Transverse colon (tissue), 4 donors: ENCODE data around the gene RBX1. TPM values are rescaled to one million over a fixed set of nuclear protein-coding genes. Genes with fewer than 3 reads are reported as not detected.

Experiments used
- DNase-seq: peaks from one replicate; pipeline ENCODE4 v3.0.0-alpha.2; 2019
- H3K27ac ChIP-seq, 4 donors: fragments of 200-600 bp; sonication (generic); 2 replicates each; pipeline ENCODE4 v1.5.1; 2016 to 2018; ENCODE audit warnings: inconsistent platforms in 4 of 4
- H3K27me3 ChIP-seq: fragments of 200-600 bp; sonication (generic); 2 replicates; pipeline ENCODE4 v1.5.1; 2017; ENCODE audit warnings: inconsistent platforms
- H3K36me3 ChIP-seq, 4 donors: fragments of 200-600 bp; sonication (generic); 2 replicates each; pipeline ENCODE4 v1.5.1; 2017 to 2019; ENCODE audit warnings: inconsistent platforms in 4 of 4
- H3K4me1 ChIP-seq, 4 donors: fragments of 200-600 bp; sonication (generic); 2 replicates each; pipeline ENCODE4 v1.5.1; 2017 to 2020; ENCODE audit warnings: inconsistent platforms in 4 of 4
- H3K4me3 ChIP-seq, 4 donors: fragments of 200-600 bp; sonication (generic); 1 replicate in 1 of 4; 2 replicates in 3 of 4; pipeline versions ENCODE4 v1.5.1 to v1.6.1; 2017 to 2019; ENCODE audit warnings: inconsistent platforms in 4 of 4
- H3K9me3 ChIP-seq, 2 donors: fragments of 200-600 bp; sonication (generic); 2 replicates each; pipeline ENCODE4 v1.5.1; 2017 to 2019; ENCODE audit warnings: inconsistent platforms in 2 of 2
- CTCF ChIP-seq, 5 experiments: fragments of 200-600 bp in 3 of 5; fragments of 450-650 bp in 2 of 5; sonication (generic) in 3 of 5; IDR thresholded peaks; 1 replicate in 2 of 5; 2 replicates in 3 of 5; pipeline ENCODE4 v1.5.1; 2016 to 2017; ENCODE audit warnings: antibody characterized with exemption in 5 of 5, inconsistent platforms in 3 of 5, mild to moderate bottlenecking in 2 of 5, moderate library complexity in 1 of 5
- EP300 ChIP-seq: sonication (generic); formaldehyde crosslinking; IDR thresholded peaks from one replicate; pipeline ENCODE4 v1.6.1; 2017; ENCODE audit warnings: antibody characterized with exemption, low read depth
- POLR2A ChIP-seq: fragments of 450-650 bp; IDR thresholded peaks from one replicate; pipeline ENCODE4 v1.6.1; 2016; ENCODE audit warnings: antibody characterized with exemption, mild to moderate bottlenecking, moderate library complexity
- POLR2AphosphoS5 ChIP-seq, 3 donors: sonication (generic); formaldehyde crosslinking; IDR thresholded peaks; one replicate each; pipeline ENCODE4 v1.6.1; 2016; ENCODE audit warnings: antibody characterized with exemption in 3 of 3
- WGBS, 2 donors: methylation state at CpG; one replicate each; pipeline ENCODE4 v1.1.5; 2018; ENCODE audit warnings: low coverage in 1 of 2; 5-methylcytosine and 5-hydroxymethylcytosine counted together
- in situ Hi-C, 4 donors: fragments of 200-750 bp; cut with MboI; loops; one replicate each; pipeline versions ENCODE4 v1.15.0 to v1.15.1; 2017; ENCODE audit warnings: low sequenced_read_pairs in 3 of 4, low pct_ligation_motif_present in 1 of 4, low pct_unique_long_range_greater_than_20kb in 1 of 4
- intact Hi-C: fragments of 100-400 bp; cut with DNase I; formaldehyde crosslinking; loops from one replicate; pipeline ENCODE4 v1.15.1; 2023; ENCODE audit warnings: low total_unique reads
- total RNA-seq, 4 donors: library from RNA; depleted of rRNA; stranded (reverse); fragments of >200 nt; gene quantifications; one replicate each; pipeline ENCODE4 v1.1.0, GENCODE V29; 2016

The RBX1 gene
- total RNA-seq, 4 donors from 2014 or later = 7.8 to 36.9 (median 24.9) TPM

- DNase-seq = no peak
- 83 to 90% methylated on average over 2 to 4 of the region's 4 CpGs for WGBS, 2 donors
- Histone ChIP-seq H3K27me3 (no peaks in the 10 kb centered on the region), H3K9me3 (no peaks in the 10 kb centered on the region), H3K36me3 (peaks cover 0 to 10% (median 0%) of the 10 kb centered on the region in 4 donors), H3K4me3 (no peak overlapping the region), H3K4me1 (peaks cover 10 to 35% (median 19%) of the 10 kb centered on the region in 4 donors), H3K27ac (no peak overlapping the region)
- intact Hi-C loops (loop anchor here (5.0 kb wide), 1 partner anchor 68 kb away; no protein-coding TSS in a partner anchor), in situ Hi-C loops (loop anchor here in 2 of 4 donors (10.0 kb wide), 2 partner anchors 131 to 141 kb away; partner anchors contain the start of gene EP300 (in 1 of the 2))
- no peak for TF ChIP-seq POLR2AphosphoS5 (IDR thresholded peaks at IDR 0.05)
- TF ChIP-seq EP300 = no peak
- TF ChIP-seq POLR2A = no peak
- TF ChIP-seq CTCF (IDR thresholded peaks at IDR 0.05) = no peak
Measured at GRCh38 chr22:40954113-40954512, 2.9 kb downstream of the RBX1 start.

GRCh38 chr22:40955571-40955970 lies 4.4 kb downstream of the RBX1 start:
- no peak overlapping the region for H3K27ac ChIP-seq
- H3K36me3 ChIP-seq = peaks cover 0 to 10% (median 0%) of the 10 kb centered on the region in 4 donors
- no peaks in the 10 kb centered on the region for H3K27me3 ChIP-seq
- intact Hi-C loops = no loop called here
- no peak overlapping the region for H3K4me3 ChIP-seq
- TF ChIP-seq POLR2A (no peak), EP300 (no peak), CTCF (IDR thresholded peaks at IDR 0.05) (no peak), POLR2AphosphoS5 (IDR thresholded peaks at IDR 0.05) (no peak)
- no peak for DNase-seq
- WGBS, 2 donors = 89 to 91% methylated on average over 3 of the region's 3 CpGs
- H3K9me3 ChIP-seq = no peaks in the 10 kb centered on the region
- H3K4me1 ChIP-seq = peaks cover 8 to 28% (median 14%) of the 10 kb centered on the region in 4 donors
- in situ Hi-C loops = loop anchor here in 3 of 4 donors (5.0 to 10.0 kb wide), 3 partner anchors 129 to 139 kb away; partner anchors contain the start of gene EP300 (in 1 of the 3)

- H3K4me1 ChIP-seq = peaks cover 3 to 22% (median 9%) of the 10 kb centered on the region in 4 donors
- in situ Hi-C loops = loop anchor here in 3 of 4 donors (5.0 to 10.0 kb wide), 3 partner anchors 127 to 137 kb away; partner anchors contain the start of gene EP300 (in 1 of the 3)
- H3K4me3 ChIP-seq = no peak overlapping the region
- TF ChIP-seq POLR2A (no peak), EP300 (no peak), POLR2AphosphoS5 (IDR thresholded peaks at IDR 0.05) (no peak), CTCF (IDR thresholded peaks at IDR 0.05) (no peak)
- H3K36me3 ChIP-seq = peaks cover 0 to 10% (median 0%) of the 10 kb centered on the region in 4 donors
- H3K9me3 ChIP-seq = no peaks in the 10 kb centered on the region
- DNase-seq = no peak
- no peaks in the 10 kb centered on the region for H3K27me3 ChIP-seq
- no peak overlapping the region for H3K27ac ChIP-seq
- WGBS, 2 donors = 89 to 100% methylated on average over 1 to 7 of the region's 7 CpGs
- intact Hi-C loops = no loop called here
Measured at GRCh38 chr22:40957601-40958000, 6.4 kb downstream of the RBX1 start.

- no peaks in the 10 kb centered on the region for H3K9me3 ChIP-seq
- intact Hi-C loops = no loop called here
- H3K4me1 ChIP-seq = peaks cover 3 to 15% (median 6%) of the 10 kb centered on the region in 4 donors
- H3K4me3 ChIP-seq = no peak overlapping the region
- no peaks in the 10 kb centered on the region for H3K27me3 ChIP-seq
- TF ChIP-seq CTCF (IDR thresholded peaks at IDR 0.05) = no peak
- no peak for TF ChIP-seq POLR2A
- no peak for TF ChIP-seq EP300
- TF ChIP-seq POLR2AphosphoS5 (IDR thresholded peaks at IDR 0.05) = no peak
- in situ Hi-C loops = loop anchor here in 3 of 4 donors (5.0 to 10.0 kb wide), 3 partner anchors 127 to 137 kb away; partner anchors contain the start of gene EP300 (in 1 of the 3)
- peaks cover 0 to 10% (median 0%) of the 10 kb centered on the region in 4 donors for H3K36me3 ChIP-seq
- 49 to 62% methylated on average over 2 of the region's 2 CpGs for WGBS, 2 donors
- no peak overlapping the region for H3K27ac ChIP-seq
- no peak for DNase-seq
Measured at GRCh38 chr22:40958299-40958698, 7.1 kb downstream of the RBX1 start.
